IMR-90 (cell line): Measurements from ENCODE around the gene OR10H5. TPM values are rescaled to one million over a fixed set of nuclear protein-coding genes. Genes with fewer than 3 reads are reported as not detected.
"Not testable (repeated sequence)": the region's sequence is repeated elsewhere in the genome, so short reads cannot be mapped to it uniquely, and the experiment has no call there.

Experiments
- ATAC-seq: fragments of 200-7000 bp; cut with Tn5 transposase; 2 replicates; pipeline ENCODE4 v1.9.1; 2020; ENCODE audit warnings: low read depth, mild to moderate bottlenecking, moderate library complexity
- BruUV-seq: library from RNA; stranded (reverse); fragments of 400-500 nt; replicated peaks from 2 replicates; lab custom pipeline; 2021; lab: Mats Ljungman, UMichigan
- CTCF ChIA-PET: fragments of 300-600 bp; formaldehyde crosslinking; extraction: SDS; loops from one replicate; lab custom pipeline; 2021; ENCODE audit warnings: antibody characterized with exemption; lab: Yijun Ruan, JAX
- POLR2A ChIA-PET: fragments of 300-600 bp; sonication (Branson Sonifier 250); formaldehyde crosslinking; loops from one replicate; lab custom pipeline; 2022; ENCODE audit warnings: antibody characterized with exemption; ENCODE audit not compliant: unreplicated experiment; lab: Charles Lee
- DNase-seq: peaks from one replicate; pipeline ENCODE4 v3.0.0; 2013
- H2AFZ ChIP-seq: replicated peaks from 2 replicates; pipeline ENCODE3; 2013; ENCODE audit warnings: low read length, mild to moderate bottlenecking; ENCODE audit not compliant: poor library complexity
- H2AK5ac ChIP-seq: 2 replicates; pipeline ENCODE4 v1.6.1; 2013; ENCODE audit warnings: low read depth, low read length, inconsistent platforms
- H2AK9ac ChIP-seq: replicated peaks from 2 replicates; pipeline ENCODE3; 2013; ENCODE audit warnings: mild to moderate bottlenecking, low read depth, low read length, moderate library complexity; ENCODE audit not compliant: poor library complexity
- H2BK120ac ChIP-seq: 2 replicates; pipeline ENCODE4 v1.6.1; 2013; ENCODE audit warnings: low read depth, low read length, inconsistent platforms
- H2BK15ac ChIP-seq: 3 replicates; pipeline ENCODE4 v1.6.1; 2013; ENCODE audit warnings: low read depth, low read length, inconsistent platforms
- H2BK20ac ChIP-seq: 2 replicates; pipeline ENCODE4 v1.6.1; 2013; ENCODE audit warnings: low read depth, mild to moderate bottlenecking, inconsistent platforms, low read length, moderate library complexity
- H2BK5ac ChIP-seq: 2 replicates; pipeline ENCODE4 v1.6.1; 2013; ENCODE audit warnings: mild to moderate bottlenecking, low read depth, low read length, inconsistent platforms; ENCODE audit not compliant: poor library complexity, severe bottlenecking
- H3K14ac ChIP-seq: replicated peaks from 2 replicates; pipeline ENCODE4 v1.6.1; 2013; ENCODE audit warnings: low read depth, low read length, inconsistent platforms
- H3K18ac ChIP-seq: 2 replicates; pipeline ENCODE4 v1.6.1; 2013; ENCODE audit warnings: low read depth, low read length, control low read depth
- H3K23ac ChIP-seq: 2 replicates; pipeline ENCODE4 v1.6.1; 2013; ENCODE audit warnings: low read depth, low read length, inconsistent platforms
- H3K27ac ChIP-seq: 2 replicates; pipeline ENCODE4 v1.5.1; 2013; ENCODE audit warnings: mild to moderate bottlenecking, control low read depth, low read length; ENCODE audit not compliant: insufficient read depth
- H3K27me3 ChIP-seq: 2 replicates; pipeline ENCODE4 v1.6.1; 2013; ENCODE audit warnings: low read length; ENCODE audit not compliant: control insufficient read depth, insufficient read depth
- H3K36me3 ChIP-seq: 2 replicates; pipeline ENCODE4 v1.6.1; 2013; ENCODE audit warnings: low read length, mixed read lengths; ENCODE audit not compliant: control insufficient read depth, insufficient read depth
- H3K4ac ChIP-seq: 2 replicates; pipeline ENCODE4 v1.6.1; 2013; ENCODE audit warnings: low read depth, low read length, inconsistent platforms
- H3K4me1 ChIP-seq: 2 replicates; pipeline ENCODE4 v1.6.1; 2013; ENCODE audit warnings: low read length, mixed read lengths; ENCODE audit not compliant: control insufficient read depth, insufficient read depth
- H3K4me2 ChIP-seq: 2 replicates; pipeline ENCODE4 v1.6.1; 2013; ENCODE audit warnings: low read depth, mild to moderate bottlenecking, control low read depth, low read length, moderate library complexity
- H3K4me3 ChIP-seq: 2 replicates; pipeline ENCODE4 v1.5.1; 2013; ENCODE audit warnings: low read depth, mild to moderate bottlenecking, control low read depth, low read length, moderate library complexity; ENCODE audit not compliant: insufficient read depth
- H3K56ac ChIP-seq: 2 replicates; pipeline ENCODE4 v1.6.1; 2013; ENCODE audit warnings: low read length, inconsistent platforms; ENCODE audit not compliant: insufficient read depth; ENCODE audit errors: extremely low read depth
- H3K79me1 ChIP-seq, 2 experiments: 2 replicates each; pipeline ENCODE4 v1.6.1; 2013; ENCODE audit warnings: low read length in 2 of 2, inconsistent platforms in 1 of 2, low read depth in 1 of 2
- H3K9ac ChIP-seq: 2 replicates; pipeline ENCODE4 v1.6.1; 2013; ENCODE audit warnings: low read depth, low read length, control low read depth
- H3K9me1 ChIP-seq: 2 replicates; pipeline ENCODE4 v1.6.1; 2013; ENCODE audit warnings: low read length, inconsistent platforms; ENCODE audit not compliant: insufficient read depth
- H3K9me3 ChIP-seq: 2 replicates; pipeline ENCODE4 v1.6.1; 2013; ENCODE audit warnings: low read length; ENCODE audit not compliant: control insufficient read depth, insufficient read depth
- H4K20me1 ChIP-seq: 2 replicates; pipeline ENCODE4 v1.6.1; 2013; ENCODE audit warnings: low read length, inconsistent platforms; ENCODE audit not compliant: insufficient read depth
- H4K5ac ChIP-seq: 2 replicates; pipeline ENCODE4 v1.6.1; 2013; ENCODE audit warnings: mild to moderate bottlenecking, low read depth, low read length, control low read depth
- H4K8ac ChIP-seq, 2 experiments: 2 replicates each; pipeline ENCODE4 v1.6.1; 2013; ENCODE audit warnings: low read depth in 2 of 2, low read length in 2 of 2, control low read depth in 1 of 2, inconsistent platforms in 1 of 2
- H4K91ac ChIP-seq: 2 replicates; pipeline ENCODE4 v1.6.1; 2013; ENCODE audit warnings: low read depth, low read length, inconsistent platforms; ENCODE audit not compliant: insufficient read depth
- MAZ ChIP-seq: IDR thresholded peaks from 2 replicates; pipeline ENCODE4 v1.6.1; 2012; ENCODE audit warnings: low read depth, mild to moderate bottlenecking, low read length, improper control_type of control experiment, moderate library complexity, borderline replicate concordance
- RAD21 ChIP-seq: IDR thresholded peaks from 2 replicates; pipeline ENCODE4 v1.6.1; 2012; ENCODE audit warnings: low read length, improper control_type of control experiment
- WGBS, 2 experiments: methylation state at CpG; one replicate each; pipeline versions ENCODE4 v1.1.5 to v1.1.7; 2013; ENCODE audit warnings: missing lambda C conversion rate in 2 of 2; ENCODE audit not compliant: insufficient read length in 1 of 2; ENCODE audit errors: extremely low coverage in 2 of 2; 5-methylcytosine and 5-hydroxymethylcytosine counted together
- dilution Hi-C: fragments of 300-500 bp; cut with HindIII; formaldehyde crosslinking; loops from one replicate; pipeline ENCODE4 v1.14.3; 2018; ENCODE audit warnings: low sequenced_read_pairs; ENCODE audit not compliant: unreplicated experiment
- in situ Hi-C: fragments of 300-500 bp; cut with MboI; formaldehyde crosslinking; loops from 3 replicates; pipeline ENCODE4 v1.14.3; 2019; ENCODE audit warnings: low sequenced_read_pairs, inconsistent platforms, mixed read lengths
- intact Hi-C: fragments of 100-400 bp; cut with micrococcal nuclease; formaldehyde crosslinking; loops from 2 replicates; pipeline ENCODE4 v1.10.0; 2022
- polyA plus RNA-seq, 3 experiments: library from polyadenylated mRNA; depleted of rRNA; stranded (reverse); fragments of >200 nt; gene quantifications; 2 replicates each; pipeline ENCODE4 v1.2.3, GENCODE V29; 2012; ENCODE audit warnings: low replicate concordance in 1 of 3
- total RNA-seq: library from RNA; depleted of rRNA; stranded (reverse); fragments of >200 nt; gene quantifications from 2 replicates; pipeline ENCODE4 v1.2.3, GENCODE V29; 2012
- TF ChIP-seq, protein P1 (sequence below): fragments of 150-350 bp; IDR thresholded peaks from 2 replicates; pipeline ENCODE4 v1.6.1; 2016; ENCODE audit warnings: low read depth, mild to moderate bottlenecking, low read length, moderate library complexity, borderline replicate concordance

Gene OR10H5
- total and polyA plus RNA-seq, 2 of the 4 experiments (the other 2 are of a cell fraction), result not detected

DNA sequence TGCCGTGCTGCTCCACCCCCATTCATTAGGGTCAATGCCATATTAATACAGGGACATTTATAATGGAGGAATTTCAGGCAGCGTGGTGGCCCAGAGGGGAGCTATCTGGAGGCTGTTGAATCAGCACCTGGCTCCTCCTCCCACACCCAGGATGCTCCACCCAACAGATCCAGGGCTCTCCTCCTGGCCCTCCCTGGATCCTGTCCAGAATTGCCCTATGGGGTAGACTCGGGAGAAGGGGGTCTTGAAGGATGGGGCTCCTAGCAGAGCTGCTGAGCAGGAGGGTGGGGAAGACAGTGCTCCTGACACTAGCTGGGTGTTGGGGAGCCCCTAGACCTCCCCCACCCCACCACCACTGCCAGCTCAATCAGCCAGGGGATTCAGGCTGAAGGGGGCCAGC is 5.2 kb upstream of the OR10H5 start:
- H3K56ac ChIP-seq, result no peak overlapping the region
- DNase-seq (no peak), ATAC-seq (no peak)
- no peak overlapping the region for H3K4me3 ChIP-seq
- no peaks in the 10 kb centered on the region for H3K79me1 ChIP-seq
- no peak overlapping the region for H4K91ac ChIP-seq
- no peak overlapping the region for H3K27ac ChIP-seq
- ChIA-PET CTCF (no interaction called here), POLR2A (no interaction called here)
- H2AFZ ChIP-seq, result no peak overlapping the region
- no peak overlapping the region for H2BK20ac ChIP-seq
- H4K8ac ChIP-seq, result no peak overlapping the region
- H2AK9ac ChIP-seq, result no peak overlapping the region
- H4K20me1 ChIP-seq, result no peaks in the 10 kb centered on the region
- no peaks in the 10 kb centered on the region for H3K4me1 ChIP-seq
- no peak overlapping the region for H2BK5ac ChIP-seq
- no peak overlapping the region for H3K4me2 ChIP-seq
- H3K18ac ChIP-seq, result no peak overlapping the region
- no peak overlapping the region for H3K4ac ChIP-seq
- no peak overlapping the region for H2BK120ac ChIP-seq
- no CpG with 5 or more reads among the region's 3 CpGs for WGBS, 2 experiments
- H3K9ac ChIP-seq, result no peak overlapping the region
- intact Hi-C loops (no loop called here), dilution Hi-C loops (no loop called here), in situ Hi-C loops (no loop called here)
- peaks cover 22% of the 10 kb centered on the region for H3K9me3 ChIP-seq
- H3K36me3 ChIP-seq, result no peaks in the 10 kb centered on the region
- no TSS peak for BruUV-seq
- H2AK5ac ChIP-seq, result no peak overlapping the region
- H3K23ac ChIP-seq, result no peak overlapping the region
- H3K14ac ChIP-seq, result no peak overlapping the region
- H3K27me3 ChIP-seq, result no peaks in the 10 kb centered on the region
- TF ChIP-seq MAZ, result no peak
- no peak for TF ChIP-seq RAD21
- TF ChIP-seq, protein P1, sequence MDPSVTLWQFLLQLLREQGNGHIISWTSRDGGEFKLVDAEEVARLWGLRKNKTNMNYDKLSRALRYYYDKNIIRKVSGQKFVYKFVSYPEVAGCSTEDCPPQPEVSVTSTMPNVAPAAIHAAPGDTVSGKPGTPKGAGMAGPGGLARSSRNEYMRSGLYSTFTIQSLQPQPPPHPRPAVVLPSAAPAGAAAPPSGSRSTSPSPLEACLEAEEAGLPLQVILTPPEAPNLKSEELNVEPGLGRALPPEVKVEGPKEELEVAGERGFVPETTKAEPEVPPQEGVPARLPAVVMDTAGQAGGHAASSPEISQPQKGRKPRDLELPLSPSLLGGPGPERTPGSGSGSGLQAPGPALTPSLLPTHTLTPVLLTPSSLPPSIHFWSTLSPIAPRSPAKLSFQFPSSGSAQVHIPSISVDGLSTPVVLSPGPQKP, result no peak
- H2BK15ac ChIP-seq, result no peak overlapping the region
- no peaks in the 10 kb centered on the region for H3K9me1 ChIP-seq
- H4K5ac ChIP-seq, result no peak overlapping the region

DNA sequence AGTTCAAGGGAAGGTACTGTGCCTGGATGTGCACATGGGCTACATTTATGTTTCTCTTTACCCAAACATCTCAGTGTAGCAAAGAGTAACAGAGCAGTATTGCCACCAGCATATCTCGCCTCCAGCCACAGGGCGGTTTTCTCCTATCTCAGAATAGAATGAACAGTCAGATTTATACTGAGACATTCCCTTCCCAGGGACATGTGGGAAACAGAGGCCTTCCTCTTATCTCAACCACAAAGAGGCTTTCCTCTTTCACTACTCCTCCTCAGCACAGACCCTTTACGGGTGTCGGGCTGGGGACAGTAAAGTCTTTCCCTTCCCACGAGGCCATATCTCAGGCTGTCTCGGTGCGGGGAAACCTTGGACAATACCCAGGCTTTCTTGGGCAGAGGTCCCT is 4.6 kb upstream of the OR10H5 start:
- BruUV-seq, H3K18ac ChIP-seq, H2AFZ ChIP-seq, H4K5ac ChIP-seq, H2AK5ac ChIP-seq, H4K91ac ChIP-seq, H2BK5ac ChIP-seq, H2AK9ac ChIP-seq, H4K20me1 ChIP-seq, H3K4me3 ChIP-seq, H3K9ac ChIP-seq, H3K4me1 ChIP-seq, H3K27ac ChIP-seq, H3K56ac ChIP-seq, ATAC-seq, H3K27me3 ChIP-seq, H2BK20ac ChIP-seq, DNase-seq, POLR2A ChIA-PET, H2BK15ac ChIP-seq, H3K36me3 ChIP-seq, H3K4me2 ChIP-seq, H3K9me1 ChIP-seq, dilution Hi-C loops, intact Hi-C loops, in situ Hi-C loops, H3K14ac ChIP-seq, H2BK120ac ChIP-seq, H4K8ac ChIP-seq, H3K79me1 ChIP-seq, CTCF ChIA-PET, H3K4ac ChIP-seq, H3K23ac ChIP-seq: not testable (repeated sequence)
- H3K9me3 ChIP-seq, result peaks cover 20% of the 10 kb centered on the region
- no CpG with 5 or more reads among the region's 7 CpGs for WGBS, 2 experiments
